Measurements from ENCODE around the gene UNC79.

The UNC79 gene

DNA sequence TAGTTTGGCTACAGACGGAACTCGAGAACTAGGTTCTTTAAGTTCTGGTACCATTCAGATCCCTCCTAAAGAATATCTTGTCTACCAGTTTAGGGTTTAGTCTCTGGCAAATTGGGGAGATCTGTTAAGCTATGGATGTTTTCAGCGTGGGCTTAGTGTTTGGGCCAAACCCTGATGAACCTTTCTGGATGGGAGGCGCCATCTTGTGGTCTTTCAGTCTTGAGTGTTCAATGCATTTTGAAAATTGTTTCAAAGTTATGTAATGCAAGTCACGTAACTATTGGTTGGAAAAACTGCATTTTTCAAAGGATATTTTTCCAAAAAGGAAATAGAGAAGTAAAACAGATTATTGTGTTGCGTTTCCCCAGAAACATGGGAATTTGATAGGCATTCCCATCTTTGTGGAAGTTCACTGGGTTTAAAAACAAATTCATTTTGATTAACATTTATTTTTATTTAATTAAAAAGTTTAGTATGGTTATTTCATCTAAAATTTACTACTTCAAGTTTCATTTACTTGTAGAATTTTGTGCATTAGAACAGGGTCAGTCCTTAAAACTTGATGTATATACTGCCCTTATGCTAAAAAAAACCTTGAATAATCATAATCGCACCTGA, 188.5 kb downstream of the UNC79 start:
- H3K27me3 ChIP-seq (ENCODE audit: low read depth, low read length): no peaks in the 10 kb centered on the region
- no peaks in the 10 kb centered on the region for H3K9me3 ChIP-seq (ENCODE audit: control insufficient read depth in 1 of 2, low read length in 2 of 2)
- H3K4me3 ChIP-seq (ENCODE audit: low read depth in 1 of 2, low read length in 2 of 2): no peak overlapping the region
- H3K27ac ChIP-seq (ENCODE audit: low read length): no peak overlapping the region
- no peaks in the 10 kb centered on the region for H3K36me3 ChIP-seq (ENCODE audit: control insufficient read depth in 1 of 2, insufficient read depth in 2 of 2, low read length in 2 of 2)
- no peaks in the 10 kb centered on the region for H3K4me1 ChIP-seq (ENCODE audit: control insufficient read depth in 1 of 2, insufficient read depth in 2 of 2, low read length in 2 of 2)

DNA sequence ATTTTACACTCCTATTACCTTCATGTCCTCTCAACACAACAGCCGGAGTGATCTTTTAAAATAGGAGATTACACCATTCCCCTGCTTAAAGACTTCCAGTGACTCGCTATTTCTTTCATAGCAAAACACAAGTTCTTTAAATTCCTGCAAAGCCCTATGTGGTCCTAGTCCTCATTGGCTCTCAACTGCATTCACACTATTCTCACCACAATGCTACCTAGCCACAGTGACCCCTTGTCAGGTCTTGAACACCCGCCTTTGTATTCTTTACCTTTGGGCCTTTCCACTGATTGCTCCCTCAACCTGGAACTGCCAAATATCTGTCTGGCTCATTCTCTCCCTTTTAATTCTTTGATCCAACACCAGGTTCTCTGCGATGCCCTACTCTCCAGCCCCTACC, 197.3 kb downstream of the UNC79 start:
- no peak overlapping the region for H3K27ac ChIP-seq (ENCODE audit: low read length)
- H3K36me3 ChIP-seq (ENCODE audit: control insufficient read depth in 1 of 2, insufficient read depth in 2 of 2, low read length in 2 of 2): no peaks in the 10 kb centered on the region
- H3K4me1 ChIP-seq (ENCODE audit: control insufficient read depth in 1 of 2, insufficient read depth in 2 of 2, low read length in 2 of 2): no peaks in the 10 kb centered on the region
- no peak overlapping the region for H3K4me3 ChIP-seq (ENCODE audit: low read depth in 1 of 2, low read length in 2 of 2)
- H3K9me3 ChIP-seq (ENCODE audit: control insufficient read depth in 1 of 2, low read length in 2 of 2): no peaks in the 10 kb centered on the region
- H3K27me3 ChIP-seq (ENCODE audit: low read depth, low read length): no peaks in the 10 kb centered on the region

DNA sequence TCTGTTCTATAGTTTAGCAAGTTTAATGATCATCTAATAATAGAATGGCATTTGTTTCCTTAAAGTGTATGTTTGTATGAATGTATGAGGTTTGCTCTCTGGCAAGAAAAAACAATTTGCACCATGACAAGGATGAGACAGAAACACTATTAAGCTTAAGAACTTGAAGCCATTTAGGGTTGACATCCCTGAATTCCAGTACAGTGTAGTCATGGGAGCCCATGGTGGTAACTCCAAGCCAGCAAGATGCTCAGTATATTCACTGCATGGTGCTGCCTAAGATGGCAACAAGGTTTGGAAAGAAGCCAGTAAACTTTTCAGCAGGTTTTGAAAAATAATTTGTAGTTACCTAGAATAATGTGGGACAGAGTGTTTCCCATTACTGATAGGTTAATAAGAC, 198.9 kb downstream of the UNC79 start:
- no peaks in the 10 kb centered on the region for H3K27me3 ChIP-seq (ENCODE audit: low read depth, low read length)
- no peaks in the 10 kb centered on the region for H3K36me3 ChIP-seq (ENCODE audit: control insufficient read depth in 1 of 2, insufficient read depth in 2 of 2, low read length in 2 of 2)
- H3K4me1 ChIP-seq (ENCODE audit: control insufficient read depth in 1 of 2, insufficient read depth in 2 of 2, low read length in 2 of 2): no peaks in the 10 kb centered on the region
- no peaks in the 10 kb centered on the region for H3K9me3 ChIP-seq (ENCODE audit: control insufficient read depth in 1 of 2, low read length in 2 of 2)
- H3K27ac ChIP-seq (ENCODE audit: low read length): no peak overlapping the region
- no peak overlapping the region for H3K4me3 ChIP-seq (ENCODE audit: low read depth in 1 of 2, low read length in 2 of 2)

DNA sequence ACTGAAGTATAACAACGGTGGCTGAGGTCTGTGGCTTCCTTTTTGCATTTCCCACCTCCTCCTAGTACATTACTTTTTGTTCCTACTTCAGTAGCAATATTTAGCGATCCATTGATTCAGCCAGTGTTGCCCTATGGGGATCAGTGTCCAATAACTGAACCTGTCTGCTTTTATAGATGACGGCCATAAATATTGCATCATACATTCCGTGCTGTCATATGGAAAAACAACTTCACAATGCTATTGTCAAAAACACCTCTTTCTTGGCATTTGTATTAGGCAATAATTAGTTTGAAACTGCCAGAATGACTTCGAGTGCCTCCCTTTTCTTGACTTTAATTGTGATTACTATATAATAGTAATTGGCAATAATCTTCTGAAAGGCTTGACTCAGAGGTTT, 208.1 kb downstream of the UNC79 start:
- Histone ChIP-seq H3K36me3 (ENCODE audit: control insufficient read depth in 1 of 2, insufficient read depth in 2 of 2, low read length in 2 of 2) (no peaks in the 10 kb centered on the region), H3K4me1 (ENCODE audit: control insufficient read depth in 1 of 2, insufficient read depth in 2 of 2, low read length in 2 of 2) (no peaks in the 10 kb centered on the region), H3K4me3 (ENCODE audit: low read depth in 1 of 2, low read length in 2 of 2) (no peak overlapping the region), H3K9me3 (ENCODE audit: control insufficient read depth in 1 of 2, low read length in 2 of 2) (no peaks in the 10 kb centered on the region), H3K27ac (ENCODE audit: low read length) (no peak overlapping the region), H3K27me3 (ENCODE audit: low read depth, low read length) (no peaks in the 10 kb centered on the region)

DNA sequence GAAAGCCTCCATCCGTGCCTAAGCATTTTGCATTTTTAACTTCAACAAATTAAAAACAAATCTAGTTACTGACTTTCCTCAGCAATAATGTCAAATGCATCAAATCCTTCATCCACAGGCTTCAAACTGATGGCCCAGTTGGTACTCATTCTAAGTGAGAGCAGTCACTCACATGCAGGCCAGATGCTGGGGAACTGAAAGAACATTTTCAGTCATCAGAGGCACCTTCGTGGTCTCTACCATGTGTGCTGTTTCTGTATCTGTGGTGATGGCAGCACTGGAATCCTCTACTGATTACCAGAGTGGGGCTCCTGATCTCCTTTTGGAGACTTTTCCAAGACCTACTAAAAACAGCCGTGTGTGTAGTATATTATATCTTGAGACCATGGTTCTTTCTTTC, 212.4 kb downstream of the UNC79 start:
- no peaks in the 10 kb centered on the region for H3K27me3 ChIP-seq (ENCODE audit: low read depth, low read length)

DNA sequence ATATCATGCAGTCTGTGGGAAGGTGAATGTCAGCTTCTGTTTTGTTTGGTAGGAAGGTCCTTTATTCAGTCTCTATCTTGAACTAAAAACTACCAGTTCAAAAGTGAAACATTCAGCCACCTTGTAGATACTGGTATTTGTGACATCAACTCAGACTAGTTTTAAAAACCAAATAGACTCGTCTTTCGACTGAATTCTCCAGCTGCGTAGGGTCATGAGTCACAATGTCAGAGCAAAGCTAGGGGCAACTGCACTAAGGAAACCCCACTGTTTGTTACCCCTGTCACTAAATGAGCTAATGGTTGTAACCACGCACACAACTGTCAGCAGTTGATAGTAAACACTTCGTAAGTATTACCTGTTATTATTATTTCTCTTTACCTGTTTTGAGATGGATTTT, 212.9 kb downstream of the UNC79 start:
- Histone ChIP-seq H3K4me3 (ENCODE audit: low read depth in 1 of 2, low read length in 2 of 2) (no peak overlapping the region), H3K9me3 (ENCODE audit: control insufficient read depth in 1 of 2, low read length in 2 of 2) (no peaks in the 10 kb centered on the region), H3K27me3 (ENCODE audit: low read depth, low read length) (no peaks in the 10 kb centered on the region), H3K27ac (ENCODE audit: low read length) (no peak overlapping the region), H3K36me3 (ENCODE audit: control insufficient read depth in 1 of 2, insufficient read depth in 2 of 2, low read length in 2 of 2) (no peaks in the 10 kb centered on the region), H3K4me1 (ENCODE audit: control insufficient read depth in 1 of 2, insufficient read depth in 2 of 2, low read length in 2 of 2) (no peaks in the 10 kb centered on the region)

More for the DNA sequence above, 212.4 kb downstream of the UNC79 start:
- Histone ChIP-seq H3K4me1 (ENCODE audit: control insufficient read depth in 1 of 2, insufficient read depth in 2 of 2, low read length in 2 of 2) (no peaks in the 10 kb centered on the region), H3K27ac (ENCODE audit: low read length) (no peak overlapping the region), H3K4me3 (ENCODE audit: low read depth in 1 of 2, low read length in 2 of 2) (no peak overlapping the region), H3K9me3 (ENCODE audit: control insufficient read depth in 1 of 2, low read length in 2 of 2) (no peaks in the 10 kb centered on the region), H3K36me3 (ENCODE audit: control insufficient read depth in 1 of 2, insufficient read depth in 2 of 2, low read length in 2 of 2) (no peaks in the 10 kb centered on the region)

DNA sequence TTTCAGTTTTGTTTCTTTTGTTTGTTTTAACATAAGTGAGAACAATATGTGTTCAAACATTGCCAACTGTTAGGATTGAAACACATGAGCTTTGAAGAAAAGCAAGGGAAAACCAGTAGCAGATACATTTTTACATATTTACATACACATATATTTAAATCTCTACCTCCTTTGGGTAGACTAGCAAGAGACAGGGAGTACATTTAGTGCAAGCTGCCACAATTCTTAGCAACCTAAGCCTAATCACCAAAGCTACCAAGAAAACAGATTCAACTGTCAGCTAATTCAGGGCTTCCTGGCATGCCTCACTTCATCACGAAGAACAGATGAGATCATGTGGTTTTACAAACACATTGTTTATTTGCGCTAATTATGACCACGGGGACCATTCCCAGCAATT, 214.5 kb downstream of the UNC79 start:
- Histone ChIP-seq H3K4me3 (ENCODE audit: low read depth in 1 of 2, low read length in 2 of 2) (no peak overlapping the region), H3K36me3 (ENCODE audit: control insufficient read depth in 1 of 2, insufficient read depth in 2 of 2, low read length in 2 of 2) (no peaks in the 10 kb centered on the region), H3K27me3 (ENCODE audit: low read depth, low read length) (no peaks in the 10 kb centered on the region), H3K9me3 (ENCODE audit: control insufficient read depth in 1 of 2, low read length in 2 of 2) (no peaks in the 10 kb centered on the region), H3K27ac (ENCODE audit: low read length) (no peak overlapping the region), H3K4me1 (ENCODE audit: control insufficient read depth in 1 of 2, insufficient read depth in 2 of 2, low read length in 2 of 2) (no peaks in the 10 kb centered on the region)

DNA sequence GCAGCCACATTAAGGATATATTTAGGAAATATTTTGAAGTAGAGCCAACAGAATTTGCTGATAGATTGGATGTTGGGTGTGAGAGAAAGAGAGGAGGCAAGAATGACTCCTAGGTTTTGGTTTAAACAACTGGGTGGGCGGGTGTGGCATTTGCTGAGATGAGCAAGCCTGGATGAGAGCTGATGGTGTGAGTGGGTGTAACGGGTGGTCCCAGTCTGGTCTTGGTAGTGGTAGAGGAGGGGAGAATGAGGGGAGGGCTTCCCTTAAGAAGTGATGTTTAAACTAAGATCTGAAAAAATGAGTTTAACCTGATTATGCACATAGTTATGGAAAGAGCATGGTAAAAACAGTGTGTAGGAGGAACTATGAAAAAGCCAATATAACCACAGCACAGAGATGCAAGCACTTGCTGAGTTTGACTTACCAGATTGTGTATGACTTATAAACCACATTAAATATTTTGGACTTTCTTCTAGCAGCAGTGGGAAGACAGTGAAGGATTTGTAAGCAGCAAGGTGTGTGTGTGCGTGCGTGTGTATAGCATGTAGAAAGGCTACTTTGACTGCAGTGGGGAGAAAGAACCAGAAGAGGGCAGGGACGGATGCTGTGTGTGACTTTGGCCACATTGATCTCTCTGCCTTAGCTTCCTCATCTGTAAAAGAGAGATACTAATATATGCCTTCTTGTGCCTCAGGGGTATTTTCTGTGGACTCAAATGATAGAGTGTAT, 217.9 kb downstream of the UNC79 start:
- H3K4me3 ChIP-seq (ENCODE audit: low read depth in 1 of 2, low read length in 2 of 2): no peak overlapping the region
- no peaks in the 10 kb centered on the region for H3K9me3 ChIP-seq (ENCODE audit: control insufficient read depth in 1 of 2, low read length in 2 of 2)
- H3K27me3 ChIP-seq (ENCODE audit: low read depth, low read length): no peaks in the 10 kb centered on the region
- H3K36me3 ChIP-seq (ENCODE audit: control insufficient read depth in 1 of 2, insufficient read depth in 2 of 2, low read length in 2 of 2): no peaks in the 10 kb centered on the region
- no peaks in the 10 kb centered on the region for H3K4me1 ChIP-seq (ENCODE audit: control insufficient read depth in 1 of 2, insufficient read depth in 2 of 2, low read length in 2 of 2)
- H3K27ac ChIP-seq (ENCODE audit: low read length): no peak overlapping the region

DNA sequence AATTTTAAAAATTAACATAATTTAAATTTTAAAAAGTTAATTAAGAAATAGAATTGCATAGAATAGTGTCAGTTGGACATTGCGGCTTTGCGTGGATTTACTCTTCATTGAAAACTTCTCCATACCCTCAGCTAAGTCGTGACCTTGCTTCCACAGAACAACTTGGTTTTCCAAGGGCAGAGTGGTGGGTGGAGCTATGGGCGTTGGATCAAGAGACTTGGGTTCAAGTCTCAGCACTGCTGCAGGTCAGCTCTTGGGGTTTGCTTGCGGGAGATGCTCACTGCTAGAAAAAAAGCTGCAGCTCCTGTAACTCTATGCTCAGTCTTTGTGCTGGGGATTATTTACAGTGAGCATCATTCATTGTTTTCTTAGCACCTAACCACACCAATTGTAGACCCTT, 223.9 kb downstream of the UNC79 start:
- Histone ChIP-seq H3K9me3 (ENCODE audit: control insufficient read depth in 1 of 2, low read length in 2 of 2) (no peaks in the 10 kb centered on the region), H3K36me3 (ENCODE audit: control insufficient read depth in 1 of 2, insufficient read depth in 2 of 2, low read length in 2 of 2) (no peaks in the 10 kb centered on the region), H3K4me3 (ENCODE audit: low read depth in 1 of 2, low read length in 2 of 2) (no peak overlapping the region), H3K27ac (ENCODE audit: low read length) (no peak overlapping the region), H3K27me3 (ENCODE audit: low read depth, low read length) (no peaks in the 10 kb centered on the region), H3K4me1 (ENCODE audit: control insufficient read depth in 1 of 2, insufficient read depth in 2 of 2, low read length in 2 of 2) (no peaks in the 10 kb centered on the region)

DNA sequence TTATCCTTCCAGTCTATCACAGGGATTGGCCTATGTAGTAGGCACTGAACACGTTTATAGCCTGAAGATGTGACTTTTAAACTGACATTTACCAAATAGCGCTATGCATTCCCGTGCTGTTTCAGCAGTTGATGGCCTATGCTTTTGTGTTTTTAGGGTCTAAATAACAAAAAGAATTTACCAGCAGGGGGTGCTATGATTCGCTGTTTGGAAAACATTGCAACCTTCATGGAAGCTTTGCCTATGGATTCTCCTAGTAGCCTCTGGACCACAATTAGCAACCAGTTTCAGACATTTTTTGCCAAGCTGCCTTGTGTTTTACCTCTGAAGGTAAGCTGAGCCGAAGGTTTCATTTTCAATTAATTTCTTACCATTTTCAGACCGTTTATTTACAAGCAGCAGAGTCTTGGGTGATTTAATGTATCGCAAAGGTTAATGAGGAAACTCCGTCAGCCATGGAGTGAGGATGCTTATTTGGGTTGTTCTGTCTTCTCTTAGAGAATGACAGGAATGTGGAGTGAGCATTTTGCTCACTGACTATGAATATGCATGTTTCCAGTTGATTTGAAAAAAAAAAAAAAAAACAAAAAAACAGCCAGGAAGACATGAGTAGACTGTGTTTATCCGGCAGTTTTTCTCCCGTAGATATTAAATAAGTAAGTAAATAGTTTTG, 224.5 kb downstream of the UNC79 start:
- Histone ChIP-seq H3K9me3 (ENCODE audit: control insufficient read depth in 1 of 2, low read length in 2 of 2) (no peaks in the 10 kb centered on the region), H3K27ac (ENCODE audit: low read length) (no peak overlapping the region), H3K4me3 (ENCODE audit: low read depth in 1 of 2, low read length in 2 of 2) (no peak overlapping the region), H3K36me3 (ENCODE audit: control insufficient read depth in 1 of 2, insufficient read depth in 2 of 2, low read length in 2 of 2) (no peaks in the 10 kb centered on the region), H3K27me3 (ENCODE audit: low read depth, low read length) (no peaks in the 10 kb centered on the region), H3K4me1 (ENCODE audit: control insufficient read depth in 1 of 2, insufficient read depth in 2 of 2, low read length in 2 of 2) (no peaks in the 10 kb centered on the region)

DNA sequence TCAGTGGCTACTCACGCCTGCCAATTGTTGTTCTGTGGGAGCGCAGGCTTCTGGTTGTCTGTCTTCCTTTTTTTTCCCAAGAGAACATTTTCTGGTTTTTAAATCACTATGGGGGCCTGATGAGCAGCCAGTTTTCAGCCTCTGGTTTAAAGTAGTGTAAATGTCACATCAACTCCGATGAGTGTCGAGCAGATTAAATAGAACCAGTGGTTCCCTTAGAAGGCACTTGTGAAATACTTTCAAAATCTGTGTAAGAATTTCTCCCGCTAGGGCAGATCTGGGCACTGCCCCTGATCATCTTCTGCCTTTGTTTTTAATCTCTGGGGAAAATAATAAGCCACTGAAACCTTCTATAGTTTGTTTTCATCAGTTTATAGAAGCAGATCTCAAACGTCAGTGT, 227.1 kb downstream of the UNC79 start:
- H3K4me1 ChIP-seq (ENCODE audit: control insufficient read depth in 1 of 2, insufficient read depth in 2 of 2, low read length in 2 of 2): no peaks in the 10 kb centered on the region

More for the DNA sequence above, 227.1 kb downstream of the UNC79 start:
- Histone ChIP-seq H3K27ac (ENCODE audit: low read length) (no peak overlapping the region), H3K36me3 (ENCODE audit: control insufficient read depth in 1 of 2, insufficient read depth in 2 of 2, low read length in 2 of 2) (no peaks in the 10 kb centered on the region), H3K4me3 (ENCODE audit: low read depth in 1 of 2, low read length in 2 of 2) (no peak overlapping the region), H3K27me3 (ENCODE audit: low read depth, low read length) (no peaks in the 10 kb centered on the region), H3K9me3 (ENCODE audit: control insufficient read depth in 1 of 2, low read length in 2 of 2) (no peaks in the 10 kb centered on the region)

Measured in muscle layer of duodenum (tissue), 2 donors.